SU-DHL-6 (cell line): ENCODE results near the gene EDNRB.

Experiments
- H2AFZ ChIP-seq: fragments of 200-600 bp; sonication (generic); 2 replicates; pipeline ENCODE4 v1.6.1; 2014; ENCODE audit warnings: low read depth, mild to moderate bottlenecking, moderate library complexity, mixed read lengths, antibody characterized with exemption, low read length; ENCODE audit not compliant: severe bottlenecking
- H3F3A ChIP-seq: fragments of 200-600 bp; shearing (Covaris generic); 2 replicates; pipeline ENCODE4 v1.6.0; 2016; ENCODE audit warnings: antibody characterized with exemption, mild to moderate bottlenecking; ENCODE audit not compliant: insufficient read depth
- H3K27ac ChIP-seq: fragments of 200-600 bp; sonication (generic); 2 replicates; pipeline ENCODE4 v1.5.1; 2016; ENCODE audit warnings: low read depth, mild to moderate bottlenecking, low read length, moderate library complexity, mixed read lengths
- H3K27me3 ChIP-seq: fragments of 200-600 bp; sonication (generic), shearing (Covaris generic); 2 replicates; pipeline ENCODE4 v1.6.0; 2014; ENCODE audit warnings: mild to moderate bottlenecking, low read length
- H3K36me3 ChIP-seq: fragments of 200-600 bp; sonication (generic); 2 replicates; pipeline ENCODE4 v1.6.1; 2014; ENCODE audit warnings: mild to moderate bottlenecking, low read length, mixed read lengths
- H3K4me2 ChIP-seq: fragments of 300-600, 200-600 bp; shearing (Covaris generic), sonication (generic); 2 replicates; pipeline ENCODE4 v1.6.0; 2014; ENCODE audit warnings: low read length, low read depth, mild to moderate bottlenecking; ENCODE audit not compliant: poor library complexity, severe bottlenecking
- H3K4me3 ChIP-seq: fragments of 200-600 bp; sonication (generic); 2 replicates; pipeline ENCODE4 v1.5.1; 2014; ENCODE audit warnings: antibody characterized with exemption, low read length, mild to moderate bottlenecking, mixed read lengths; ENCODE audit not compliant: insufficient read depth, poor library complexity, severe bottlenecking
- H3K79me2 ChIP-seq: fragments of 200-600 bp; sonication (generic); 2 replicates; pipeline ENCODE4 v1.6.1; 2014; ENCODE audit warnings: mild to moderate bottlenecking, low read length, moderate library complexity; ENCODE audit not compliant: insufficient read depth
- H3K9ac ChIP-seq: fragments of 200-600 bp; sonication (generic); 2 replicates; pipeline ENCODE4 v1.7.0; 2014; ENCODE audit warnings: mild to moderate bottlenecking, low read length
- H3K9me2 ChIP-seq: fragments of 200-600 bp; sonication (generic); replicated peaks from 2 replicates; pipeline ENCODE4 v1.6.1; 2014; ENCODE audit warnings: low read length; ENCODE audit not compliant: insufficient read depth
- H3K9me3 ChIP-seq: fragments of 200-600 bp; sonication (generic); 2 replicates; pipeline ENCODE4 v1.6.1; 2014; ENCODE audit warnings: low read length, mixed read lengths; ENCODE audit not compliant: insufficient read depth
- H4K20me1 ChIP-seq: fragments of 200-600 bp; sonication (generic); 2 replicates; pipeline ENCODE4 v1.6.1; 2014; ENCODE audit warnings: low read depth, mild to moderate bottlenecking, antibody characterized with exemption, low read length, moderate library complexity, mixed read lengths
- EZH2phosphoT487 ChIP-seq: fragments of 200-600 bp; sonication (generic), shearing (Covaris generic); conservative IDR thresholded peaks from 2 replicates; pipeline ENCODE4 v1.6.1; 2018; ENCODE audit warnings: mild to moderate bottlenecking, antibody characterized with exemption, low read length, moderate library complexity, mixed read lengths
- TF ChIP-seq, protein P1 (sequence below): fragments of 200-600 bp; sonication (generic); IDR thresholded peaks from one replicate; pipeline ENCODE4 v1.5.1; 2017; ENCODE audit warnings: antibody characterized with exemption, mild to moderate bottlenecking, low read length, moderate library complexity; ENCODE audit not compliant: insufficient read depth, poor library complexity, severe bottlenecking

Gene EDNRB

DNA sequence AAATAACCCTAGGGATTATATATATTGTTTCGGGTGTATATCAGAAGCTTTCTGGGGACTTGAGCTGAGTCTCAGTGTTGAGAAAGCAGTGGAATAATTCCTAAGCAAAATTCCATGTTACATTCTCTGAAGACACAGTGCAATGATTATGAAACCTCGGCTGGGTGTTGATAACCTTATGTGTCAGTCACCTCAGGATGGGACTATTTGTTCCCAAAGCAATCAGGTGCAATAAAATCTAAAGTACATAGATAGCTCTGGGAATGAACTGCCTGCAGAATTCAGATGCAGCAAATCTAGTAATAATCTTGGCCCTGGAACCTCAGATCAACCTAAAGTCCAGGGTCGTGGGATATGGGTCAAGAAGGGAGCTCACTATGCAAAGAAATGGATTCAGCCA is 53.0 kb downstream of the EDNRB start:
- no peaks in the 10 kb centered on the region for H3K9me2 ChIP-seq
- no peaks in the 10 kb centered on the region for H3K79me2 ChIP-seq
- TF ChIP-seq, protein P1, sequence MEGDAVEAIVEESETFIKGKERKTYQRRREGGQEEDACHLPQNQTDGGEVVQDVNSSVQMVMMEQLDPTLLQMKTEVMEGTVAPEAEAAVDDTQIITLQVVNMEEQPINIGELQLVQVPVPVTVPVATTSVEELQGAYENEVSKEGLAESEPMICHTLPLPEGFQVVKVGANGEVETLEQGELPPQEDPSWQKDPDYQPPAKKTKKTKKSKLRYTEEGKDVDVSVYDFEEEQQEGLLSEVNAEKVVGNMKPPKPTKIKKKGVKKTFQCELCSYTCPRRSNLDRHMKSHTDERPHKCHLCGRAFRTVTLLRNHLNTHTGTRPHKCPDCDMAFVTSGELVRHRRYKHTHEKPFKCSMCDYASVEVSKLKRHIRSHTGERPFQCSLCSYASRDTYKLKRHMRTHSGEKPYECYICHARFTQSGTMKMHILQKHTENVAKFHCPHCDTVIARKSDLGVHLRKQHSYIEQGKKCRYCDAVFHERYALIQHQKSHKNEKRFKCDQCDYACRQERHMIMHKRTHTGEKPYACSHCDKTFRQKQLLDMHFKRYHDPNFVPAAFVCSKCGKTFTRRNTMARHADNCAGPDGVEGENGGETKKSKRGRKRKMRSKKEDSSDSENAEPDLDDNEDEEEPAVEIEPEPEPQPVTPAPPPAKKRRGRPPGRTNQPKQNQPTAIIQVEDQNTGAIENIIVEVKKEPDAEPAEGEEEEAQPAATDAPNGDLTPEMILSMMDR = no peak
- TF ChIP-seq EZH2phosphoT487 = no peak
- H3K4me3 ChIP-seq = no peak overlapping the region
- no peaks in the 10 kb centered on the region for H4K20me1 ChIP-seq
- no peaks in the 10 kb centered on the region for H3F3A ChIP-seq
- H3K9me3 ChIP-seq = no peaks in the 10 kb centered on the region
- no peak overlapping the region for H2AFZ ChIP-seq
- H3K27ac ChIP-seq = no peak overlapping the region
- H3K27me3 ChIP-seq = no peaks in the 10 kb centered on the region
- no peak overlapping the region for H3K9ac ChIP-seq
- no peak overlapping the region for H3K4me2 ChIP-seq
- no peaks in the 10 kb centered on the region for H3K36me3 ChIP-seq

DNA sequence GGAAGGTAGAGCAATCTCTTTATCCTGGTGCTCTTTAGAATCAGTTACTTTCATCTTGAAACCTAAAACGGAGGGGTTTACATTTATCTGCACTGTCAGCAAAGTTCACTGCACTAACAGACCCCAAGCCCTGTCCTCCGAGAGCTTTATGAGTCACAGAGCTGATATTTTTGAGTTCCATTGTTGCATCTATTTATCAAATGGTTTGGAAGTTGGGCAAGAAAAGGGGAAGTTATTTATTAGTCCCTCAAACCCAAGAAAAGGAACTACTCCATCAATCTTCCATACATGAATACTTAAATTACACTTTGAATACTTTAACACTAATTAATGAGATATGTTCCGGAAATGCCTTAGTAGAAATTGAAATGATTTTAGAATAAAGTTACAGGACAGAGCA is 55.5 kb downstream of the EDNRB start:
- H3K36me3 ChIP-seq = no peaks in the 10 kb centered on the region
- H3K4me3 ChIP-seq = no peak overlapping the region
- H3K79me2 ChIP-seq = no peaks in the 10 kb centered on the region
- H3K4me2 ChIP-seq = no peak overlapping the region
- H3K27me3 ChIP-seq = no peaks in the 10 kb centered on the region
- H4K20me1 ChIP-seq = no peaks in the 10 kb centered on the region
- no peak overlapping the region for H3K9ac ChIP-seq
- H3F3A ChIP-seq = no peaks in the 10 kb centered on the region
- no peak for TF ChIP-seq EZH2phosphoT487
- TF ChIP-seq, protein P1 = no peak
- H3K9me3 ChIP-seq = no peaks in the 10 kb centered on the region
- no peaks in the 10 kb centered on the region for H3K9me2 ChIP-seq
- no peak overlapping the region for H3K27ac ChIP-seq
- no peak overlapping the region for H2AFZ ChIP-seq

DNA sequence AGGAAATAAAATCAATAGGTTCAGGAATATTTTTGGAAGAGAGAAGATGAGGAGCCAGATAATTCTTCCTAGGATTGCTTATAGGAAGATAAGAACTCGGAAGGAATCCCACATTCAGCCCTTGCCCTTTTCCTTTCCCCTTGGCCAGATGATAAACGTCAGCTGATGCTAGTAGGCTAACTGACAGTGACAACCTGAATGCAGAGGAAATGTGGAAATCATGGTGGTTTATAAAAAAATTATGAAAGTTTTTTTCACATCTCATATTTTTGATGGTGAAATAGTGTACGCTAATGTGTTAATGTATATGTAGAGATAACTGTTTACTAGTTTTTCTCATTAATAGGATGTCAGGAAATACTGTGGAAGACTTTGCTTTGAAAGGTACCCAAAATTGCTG is 56.9 kb downstream of the EDNRB start:
- H3K27me3 ChIP-seq = no peaks in the 10 kb centered on the region
- H3K9ac ChIP-seq = no peak overlapping the region
- TF ChIP-seq, protein P1 = no peak
- TF ChIP-seq EZH2phosphoT487 = no peak
- no peaks in the 10 kb centered on the region for H3K9me3 ChIP-seq
- H3K9me2 ChIP-seq = no peaks in the 10 kb centered on the region
- no peak overlapping the region for H3K4me2 ChIP-seq
- H3K27ac ChIP-seq = no peak overlapping the region
- no peaks in the 10 kb centered on the region for H4K20me1 ChIP-seq
- no peaks in the 10 kb centered on the region for H3K79me2 ChIP-seq
- H3K36me3 ChIP-seq = no peaks in the 10 kb centered on the region
- no peak overlapping the region for H3K4me3 ChIP-seq
- no peaks in the 10 kb centered on the region for H3F3A ChIP-seq
- no peak overlapping the region for H2AFZ ChIP-seq
